DND-41 (cell line): ENCODE measurements around the gene ERGIC1.

Experiments used
- ATAC-seq: fragments of 200-7000 bp; cut with Tn5 transposase; 3 replicates; pipeline ENCODE4 v1.9.1; 2021; ENCODE audit warnings: low read depth; ENCODE audit not compliant: insufficient read depth
- DNase-seq: peaks from one replicate; pipeline ENCODE4 v3.0.0-alpha.2; 2020
- H2AFZ ChIP-seq: 2 replicates; pipeline ENCODE4 v1.6.0; 2012; ENCODE audit warnings: low read depth, low read length
- H3K27ac ChIP-seq: 2 replicates; pipeline ENCODE4 v1.5.1; 2012; ENCODE audit warnings: low read length, inconsistent platforms
- H3K27me3 ChIP-seq: fragments of 200-600 bp; sonication (generic); 2 replicates; pipeline ENCODE4 v1.6.0; 2012; ENCODE audit warnings: low read length, mild to moderate bottlenecking, inconsistent platforms; ENCODE audit not compliant: insufficient read depth, poor library complexity
- H3K36me3 ChIP-seq: 2 replicates; pipeline ENCODE4 v1.5.1; 2012; ENCODE audit warnings: low read length, inconsistent platforms; ENCODE audit not compliant: insufficient read depth
- H3K4me1 ChIP-seq: 2 replicates; pipeline ENCODE4 v1.5.1; 2012; ENCODE audit warnings: mild to moderate bottlenecking, low read length; ENCODE audit not compliant: insufficient read depth
- H3K4me2 ChIP-seq: 2 replicates; pipeline ENCODE4 v1.6.0; 2012; ENCODE audit warnings: mild to moderate bottlenecking, moderate library complexity, low read length, inconsistent platforms; ENCODE audit not compliant: insufficient read depth
- H3K4me3 ChIP-seq, 2 experiments: fragments of 200-600 bp in 1 of 2; shearing (Covaris generic) in 1 of 2; 2 replicates each; pipeline ENCODE4 v1.5.1; 2012 to 2016; ENCODE audit warnings: inconsistent platforms in 2 of 2, low read length in 2 of 2, mild to moderate bottlenecking in 2 of 2, low read depth in 1 of 2, moderate library complexity in 1 of 2
- H3K79me2 ChIP-seq: 2 replicates; pipeline ENCODE4 v1.6.0; 2012; ENCODE audit warnings: low read length, inconsistent platforms; ENCODE audit not compliant: insufficient read depth
- H3K9ac ChIP-seq: 2 replicates; pipeline ENCODE4 v1.6.0; 2012; ENCODE audit warnings: low read depth, mild to moderate bottlenecking, inconsistent platforms, low read length, moderate library complexity
- H3K9me3 ChIP-seq: 2 replicates; pipeline ENCODE4 v1.5.1; 2012; ENCODE audit warnings: low read length, moderate library complexity, mild to moderate bottlenecking, inconsistent platforms; ENCODE audit not compliant: insufficient read depth, severe bottlenecking
- H4K20me1 ChIP-seq: 2 replicates; pipeline ENCODE4 v1.6.0; 2012; ENCODE audit warnings: low read length; ENCODE audit not compliant: insufficient read depth
- CTCF ChIP-seq: IDR thresholded peaks from 2 replicates; pipeline ENCODE4 v1.5.1; 2012; ENCODE audit warnings: borderline replicate concordance, low read length, moderate library complexity, mild to moderate bottlenecking; ENCODE audit not compliant: poor library complexity, severe bottlenecking; ENCODE audit errors: extremely low read depth
- EZH2 ChIP-seq: IDR thresholded peaks from 3 replicates; pipeline ENCODE4 v1.6.1; 2012; ENCODE audit warnings: borderline replicate concordance, low read depth, mild to moderate bottlenecking, moderate library complexity, low read length, inconsistent platforms; ENCODE audit not compliant: severe bottlenecking

Gene ERGIC1

GRCh38 chr5:172805018-172805683 lies 28.9 kb upstream of the ERGIC1 start:
- no peak for DNase-seq
- no peaks in the 10 kb centered on the region for H4K20me1 ChIP-seq
- no peak overlapping the region for H3K4me3 ChIP-seq
- no peak for ATAC-seq
- no peak overlapping the region for H3K9ac ChIP-seq
- no peaks in the 10 kb centered on the region for H3K36me3 ChIP-seq
- H3K27ac ChIP-seq = no peak overlapping the region
- H3K27me3 ChIP-seq = no peaks in the 10 kb centered on the region
- no peaks in the 10 kb centered on the region for H3K4me1 ChIP-seq
- no peak overlapping the region for H2AFZ ChIP-seq
- TF ChIP-seq EZH2 (no peak), CTCF (no peak)
- no peaks in the 10 kb centered on the region for H3K79me2 ChIP-seq
- H3K4me2 ChIP-seq = no peak overlapping the region
- H3K9me3 ChIP-seq = no peaks in the 10 kb centered on the region

GRCh38 chr5:172805736-172806255 lies 28.3 kb upstream of the ERGIC1 start:
- Histone ChIP-seq H3K9ac (no peak overlapping the region), H4K20me1 (no peaks in the 10 kb centered on the region), H3K36me3 (no peaks in the 10 kb centered on the region), H3K4me2 (no peak overlapping the region), H3K79me2 (no peaks in the 10 kb centered on the region), H3K4me3 (no peak overlapping the region), H2AFZ (no peak overlapping the region), H3K9me3 (no peaks in the 10 kb centered on the region), H3K27ac (no peak overlapping the region), H3K4me1 (no peaks in the 10 kb centered on the region), H3K27me3 (no peaks in the 10 kb centered on the region)
- no peak for DNase-seq
- no peak for TF ChIP-seq EZH2
- TF ChIP-seq CTCF = no peak
- no peak for ATAC-seq

- H3K36me3 ChIP-seq = no peaks in the 10 kb centered on the region
- no peak overlapping the region for H3K9ac ChIP-seq
- no peak for ATAC-seq
- H3K27me3 ChIP-seq = no peaks in the 10 kb centered on the region
- no peak overlapping the region for H3K4me3 ChIP-seq
- H3K9me3 ChIP-seq = no peaks in the 10 kb centered on the region
- no peak overlapping the region for H2AFZ ChIP-seq
- TF ChIP-seq EZH2 = no peak
- TF ChIP-seq CTCF = no peak
- H3K4me2 ChIP-seq = no peak overlapping the region
- no peaks in the 10 kb centered on the region for H3K79me2 ChIP-seq
- DNase-seq = no peak
- H3K27ac ChIP-seq = no peak overlapping the region
- no peaks in the 10 kb centered on the region for H4K20me1 ChIP-seq
- H3K4me1 ChIP-seq = no peaks in the 10 kb centered on the region
Measured at GRCh38 chr5:172806897-172807672, 27.0 kb upstream of the ERGIC1 start.
